ENCODE results near the gene KLHL6.

Gene KLHL6

GRCh38 chr3:183563536-183563874 lies 8.0 kb upstream of the KLHL6 start:
- no peak for DNase-seq

- no peak for DNase-seq
Observed at GRCh38 chr3:183560607-183561006, 5.1 kb upstream of the KLHL6 start.

GRCh38 chr3:183558495-183558894 lies 3.0 kb upstream of the KLHL6 start:
- DNase-seq: no peak

GRCh38 chr3:183556722-183557121 lies 1.2 kb upstream of the KLHL6 start:
- DNase-seq: no peak

GRCh38 chr3:183554377-183554776 lies 1.1 kb downstream of the KLHL6 start:
- DNase-seq: no peak

GRCh38 chr3:183553334-183554026 lies 2.0 kb downstream of the KLHL6 start:
- DNase-seq: no peak

- DNase-seq: peak; percentile 64
Observed at GRCh38 chr3:183551930-183552329, 3.6 kb downstream of the KLHL6 start.

GRCh38 chr3:183548262-183548769 lies 7.2 kb downstream of the KLHL6 start:
- no peak for DNase-seq

- DNase-seq: no peak
Observed at GRCh38 chr3:183546625-183547024, 8.9 kb downstream of the KLHL6 start.

- DNase-seq: no peak
Observed at GRCh38 chr3:183545708-183546107, 9.8 kb downstream of the KLHL6 start.

- DNase-seq: no peak
Observed at GRCh38 chr3:183542355-183542754, 13.2 kb downstream of the KLHL6 start.

- DNase-seq: no peak
Observed at GRCh38 chr3:183541738-183542137, 13.8 kb downstream of the KLHL6 start.

GRCh38 chr3:183541235-183541655 lies 14.3 kb downstream of the KLHL6 start:
- no peak for DNase-seq

- no peak for DNase-seq
Observed at GRCh38 chr3:183540501-183541234, 14.8 kb downstream of the KLHL6 start.

- DNase-seq: no peak
Observed at GRCh38 chr3:183539811-183540210, 15.7 kb downstream of the KLHL6 start.

- no peak for DNase-seq
Observed at GRCh38 chr3:183538486-183538885, 17.0 kb downstream of the KLHL6 start.

- DNase-seq: no peak
Observed at GRCh38 chr3:183537295-183537730, 18.2 kb downstream of the KLHL6 start.

- no peak for DNase-seq
Observed at GRCh38 chr3:183536238-183536880, 19.1 kb downstream of the KLHL6 start.

- DNase-seq: no peak
Observed at GRCh38 chr3:183534249-183534648, 21.3 kb downstream of the KLHL6 start.

GRCh38 chr3:183533412-183534132 lies 21.9 kb downstream of the KLHL6 start:
- no peak for DNase-seq

GRCh38 chr3:183532620-183533411 lies 22.7 kb downstream of the KLHL6 start:
- DNase-seq: no peak

- no peak for DNase-seq
Observed at GRCh38 chr3:183529717-183530116, 25.8 kb downstream of the KLHL6 start.

Data from activated CD4-positive, alpha-beta T cell treated with anti-CD3 and anti-CD28 coated beads for 48 hours (primary cell).